ENCODE results near the gene GRK3. TPM values are rescaled to one million over a fixed set of nuclear protein-coding genes. Genes with fewer than 3 reads are reported as not detected.

The GRK3 gene
- total and polyA plus RNA-seq, 2 donors from 2014 or later = 1.6 to 11.5 TPM

- DNase-seq (no peak), FAIRE-seq (no peak)
- intact Hi-C loops (cut with DNase I) = no loop called here
- Histone ChIP-seq H3K27ac (ENCODE audit: low read depth in 2 of 2, low read length in 2 of 2) (no peak overlapping the region), H3K9ac (ENCODE audit: low read length in 3 of 3) (no peak overlapping the region), H3K9me3 (ENCODE audit: control insufficient read depth in 2 of 3, insufficient read depth in 1 of 3, low read length in 3 of 3) (peaks cover 0 to 10% (median 5%) of the 10 kb centered on the region in 3 donors), H3K4me3 (ENCODE audit: low read length in 3 of 3) (no peak overlapping the region), H3K27me3 (ENCODE audit: control insufficient read depth, insufficient read depth, low read length) (no peaks in the 10 kb centered on the region), H3K36me3 (ENCODE audit: control insufficient read depth in 2 of 3, insufficient read depth in 3 of 3, low read length in 3 of 3) (no peaks in the 10 kb centered on the region), H3K4me1 (ENCODE audit: control insufficient read depth in 2 of 3, insufficient read depth in 2 of 3, low read depth in 1 of 3, low read length in 3 of 3) (no peaks in the 10 kb centered on the region)
- TF ChIP-seq, protein P1, sequence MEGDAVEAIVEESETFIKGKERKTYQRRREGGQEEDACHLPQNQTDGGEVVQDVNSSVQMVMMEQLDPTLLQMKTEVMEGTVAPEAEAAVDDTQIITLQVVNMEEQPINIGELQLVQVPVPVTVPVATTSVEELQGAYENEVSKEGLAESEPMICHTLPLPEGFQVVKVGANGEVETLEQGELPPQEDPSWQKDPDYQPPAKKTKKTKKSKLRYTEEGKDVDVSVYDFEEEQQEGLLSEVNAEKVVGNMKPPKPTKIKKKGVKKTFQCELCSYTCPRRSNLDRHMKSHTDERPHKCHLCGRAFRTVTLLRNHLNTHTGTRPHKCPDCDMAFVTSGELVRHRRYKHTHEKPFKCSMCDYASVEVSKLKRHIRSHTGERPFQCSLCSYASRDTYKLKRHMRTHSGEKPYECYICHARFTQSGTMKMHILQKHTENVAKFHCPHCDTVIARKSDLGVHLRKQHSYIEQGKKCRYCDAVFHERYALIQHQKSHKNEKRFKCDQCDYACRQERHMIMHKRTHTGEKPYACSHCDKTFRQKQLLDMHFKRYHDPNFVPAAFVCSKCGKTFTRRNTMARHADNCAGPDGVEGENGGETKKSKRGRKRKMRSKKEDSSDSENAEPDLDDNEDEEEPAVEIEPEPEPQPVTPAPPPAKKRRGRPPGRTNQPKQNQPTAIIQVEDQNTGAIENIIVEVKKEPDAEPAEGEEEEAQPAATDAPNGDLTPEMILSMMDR (IDR thresholded peaks at IDR 0.05; ENCODE audit: borderline replicate concordance, extremely low read depth, insufficient read depth) = no peak
Measured at GRCh38 chr22:25764270-25765015, 200.0 kb downstream of the GRK3 start.

DNA sequence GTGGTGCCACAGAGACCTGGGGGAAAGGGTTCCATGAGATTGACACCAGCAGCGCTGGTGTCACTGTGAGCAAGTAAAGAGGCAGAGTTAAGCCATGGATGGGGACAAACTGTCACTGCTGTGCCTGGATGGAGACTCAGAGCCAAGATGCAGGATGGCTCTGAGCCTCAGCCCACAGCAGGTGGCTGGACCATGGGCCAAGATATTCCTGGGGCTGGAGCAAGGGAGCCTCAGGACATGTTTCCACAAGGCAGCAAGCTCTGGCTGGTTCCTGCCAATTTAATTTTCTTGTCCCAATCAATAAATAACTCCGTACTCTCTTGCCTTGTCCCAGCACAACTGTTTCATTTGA is 200.5 kb downstream of the GRK3 start:
- Histone ChIP-seq H3K36me3 (ENCODE audit: control insufficient read depth in 2 of 3, insufficient read depth in 3 of 3, low read length in 3 of 3) (no peaks in the 10 kb centered on the region), H3K4me1 (ENCODE audit: control insufficient read depth in 2 of 3, insufficient read depth in 2 of 3, low read depth in 1 of 3, low read length in 3 of 3) (no peaks in the 10 kb centered on the region), H3K9me3 (ENCODE audit: control insufficient read depth in 2 of 3, insufficient read depth in 1 of 3, low read length in 3 of 3) (peaks cover 0 to 10% (median 5%) of the 10 kb centered on the region in 3 donors), H3K27ac (ENCODE audit: low read depth in 2 of 2, low read length in 2 of 2) (no peak overlapping the region), H3K9ac (ENCODE audit: low read length in 3 of 3) (no peak overlapping the region), H3K27me3 (ENCODE audit: control insufficient read depth, insufficient read depth, low read length) (no peaks in the 10 kb centered on the region), H3K4me3 (ENCODE audit: low read length in 3 of 3) (no peak overlapping the region)
- FAIRE-seq = no peak
- TF ChIP-seq, protein P1 (IDR thresholded peaks at IDR 0.05; ENCODE audit: borderline replicate concordance, extremely low read depth, insufficient read depth) = no peak
- intact Hi-C loops (cut with DNase I) = no loop called here
- no peak for DNase-seq

- FAIRE-seq = no peak
- Histone ChIP-seq H3K9ac (ENCODE audit: low read length in 3 of 3) (no peak overlapping the region), H3K4me3 (ENCODE audit: low read length in 3 of 3) (no peak overlapping the region), H3K36me3 (ENCODE audit: control insufficient read depth in 2 of 3, insufficient read depth in 3 of 3, low read length in 3 of 3) (no peaks in the 10 kb centered on the region), H3K27me3 (ENCODE audit: control insufficient read depth, insufficient read depth, low read length) (no peaks in the 10 kb centered on the region), H3K9me3 (ENCODE audit: control insufficient read depth in 2 of 3, insufficient read depth in 1 of 3, low read length in 3 of 3) (peaks cover 0 to 10% (median 5%) of the 10 kb centered on the region in 3 donors), H3K27ac (ENCODE audit: low read depth in 2 of 2, low read length in 2 of 2) (no peak overlapping the region), H3K4me1 (ENCODE audit: control insufficient read depth in 2 of 3, insufficient read depth in 2 of 3, low read depth in 1 of 3, low read length in 3 of 3) (no peaks in the 10 kb centered on the region)
- TF ChIP-seq, protein P1 (IDR thresholded peaks at IDR 0.05; ENCODE audit: borderline replicate concordance, extremely low read depth, insufficient read depth) = no peak
- no peak for DNase-seq
- intact Hi-C loops (cut with DNase I) = no loop called here
Measured at GRCh38 chr22:25765801-25766200, 201.3 kb downstream of the GRK3 start.
